Left lung (tissue), 10 donors: ENCODE data around the gene PIERCE2. TPM values are rescaled to one million over a fixed set of nuclear protein-coding genes. Genes with fewer than 3 reads are reported as not detected.
"Not testable (repeated sequence)": the region's sequence is repeated elsewhere in the genome, so short reads cannot be mapped to it uniquely, and the experiment has no call there.

ENCODE experiments used
- ATAC-seq: fragments of 200-7000 bp; cut with Tn5 transposase; one replicate; pipeline ENCODE4 v1.9.1; 2020; ENCODE audit warnings: moderate library complexity
- DNase-seq, 4 donors: peaks; one replicate each; pipeline ENCODE4 v3.0.0-alpha.2; 2013 to 2020
- H3K27ac ChIP-seq, 2 donors: fragments of 200-600 bp; sonication (generic) in 1 of 2; one replicate each; pipeline versions ENCODE4 v1.5.0 to v1.8.0; 2020 to 2021
- H3K27me3 ChIP-seq, 2 donors: fragments of 200-600 bp; sonication (generic) in 1 of 2; one replicate each; pipeline versions ENCODE4 v1.5.0 to v1.8.0; 2020 to 2021
- H3K36me3 ChIP-seq, 2 donors: fragments of 200-600 bp; sonication (generic) in 1 of 2; one replicate each; pipeline versions ENCODE4 v1.5.0 to v1.8.0; 2020 to 2021
- H3K4me1 ChIP-seq, 2 donors: fragments of 200-600 bp; one replicate each; pipeline ENCODE4 v1.8.0; 2021
- H3K4me3 ChIP-seq, 2 donors: fragments of 200-600 bp; sonication (generic) in 1 of 2; one replicate each; pipeline versions ENCODE4 v1.5.0 to v1.8.0; 2020 to 2021; ENCODE audit warnings: mild to moderate bottlenecking in 1 of 2
- H3K9me3 ChIP-seq, 2 donors: fragments of 200-600 bp; sonication (generic) in 1 of 2; one replicate each; pipeline versions ENCODE4 v1.5.0 to v1.8.0; 2020 to 2021
- CTCF ChIP-seq, 2 donors: fragments of 200-600 bp; sonication (generic) in 1 of 2; IDR thresholded peaks; one replicate each; pipeline versions ENCODE4 v1.5.0 to v1.8.0; 2021; ENCODE audit warnings: antibody characterized with exemption in 2 of 2
- intact Hi-C, 2 donors: fragments of 100-400 bp; cut with DNase I; formaldehyde crosslinking; loops; one replicate each; pipeline versions ENCODE4 v1.11.2 to v1.14.2; 2022
- polyA plus RNA-seq, 6 donors: library from polyadenylated mRNA; unstranded; fragments of 120-200 nt; gene quantifications; one replicate each; pipeline ENCODE4 v1.2.1, GENCODE V29; 2013; ENCODE audit not compliant: insufficient read length in 6 of 6
- total RNA-seq, 2 donors: library from RNA; stranded (reverse); fragmentation: NEBNext Ultra II Directional; extraction: Animal tissue kit (Norgen Biotek cat#: 25700); gene quantifications; one replicate each; pipeline ENCODE4 v1.2.1, GENCODE V29; 2021
- donor health status: DM: no; HTN: yes; CAD: no.
- donor health status: DM: no; HTN: no; CAD: no.

The PIERCE2 gene
- total and polyA plus RNA-seq, 8 donors: 1.8 to 3.9 (median 3.3) TPM

- H3K36me3 ChIP-seq: no peaks in the 10 kb centered on the region
- H3K27ac ChIP-seq: no peak overlapping the region
- ATAC-seq (no peak), DNase-seq (no peak)
- H3K4me1 ChIP-seq: no peaks in the 10 kb centered on the region
- no peaks in the 10 kb centered on the region for H3K9me3 ChIP-seq
- H3K27me3 ChIP-seq: no peaks in the 10 kb centered on the region
- intact Hi-C loops: no loop called here
- no peak overlapping the region for H3K4me3 ChIP-seq
- no peak for TF ChIP-seq CTCF (IDR thresholded peaks at IDR 0.05)
Observed at GRCh38 chr15:55422089-55422488, 13.8 kb downstream of the PIERCE2 start.

- no peaks in the 10 kb centered on the region for H3K36me3 ChIP-seq
- intact Hi-C loops: loop anchor here in 1 of 2 donors (10.0 kb wide), 1 partner anchor 220 kb away; no protein-coding TSS in a partner anchor
- no peaks in the 10 kb centered on the region for H3K27me3 ChIP-seq
- no peaks in the 10 kb centered on the region for H3K9me3 ChIP-seq
- H3K27ac ChIP-seq: no peak overlapping the region
- peak; percentile 54 to 55 for TF ChIP-seq CTCF (IDR thresholded peaks at IDR 0.05)
- H3K4me3 ChIP-seq: no peak overlapping the region
- ATAC-seq: peak; percentile 88
- DNase-seq: peak in 1 of 4 donors; percentile 39
- no peaks in the 10 kb centered on the region for H3K4me1 ChIP-seq
Observed at GRCh38 chr15:55434989-55435825, 26.9 kb downstream of the PIERCE2 start.

- ATAC-seq, intact Hi-C loops, H3K27ac ChIP-seq, H3K4me3 ChIP-seq, H3K4me1 ChIP-seq, DNase-seq, H3K9me3 ChIP-seq, H3K36me3 ChIP-seq, H3K27me3 ChIP-seq: not testable (repeated sequence)
Observed at GRCh38 chr15:55443141-55443540, 34.8 kb downstream of the PIERCE2 start.

- intact Hi-C loops, DNase-seq: not testable (repeated sequence)
Observed at GRCh38 chr15:55445936-55446335, 37.6 kb downstream of the PIERCE2 start.

GRCh38 chr15:55446379-55447029, 38.2 kb downstream of the PIERCE2 start:
- H3K9me3 ChIP-seq, H3K4me3 ChIP-seq, H3K27me3 ChIP-seq, H3K4me1 ChIP-seq, DNase-seq, H3K36me3 ChIP-seq, intact Hi-C loops, H3K27ac ChIP-seq, ATAC-seq: not testable (repeated sequence)

More at GRCh38 chr15:55445936-55446335, 37.6 kb downstream of the PIERCE2 start:
- not testable (repeated sequence) for H3K4me1 ChIP-seq, H3K27me3 ChIP-seq, ATAC-seq, H3K4me3 ChIP-seq, H3K27ac ChIP-seq, H3K9me3 ChIP-seq, H3K36me3 ChIP-seq

GRCh38 chr15:55447030-55447394, 38.7 kb downstream of the PIERCE2 start:
- H3K27ac ChIP-seq, DNase-seq, H3K27me3 ChIP-seq, H3K9me3 ChIP-seq, H3K4me3 ChIP-seq, intact Hi-C loops, H3K36me3 ChIP-seq, H3K4me1 ChIP-seq, ATAC-seq: not testable (repeated sequence)

GRCh38 chr15:55457401-55458022, 49.2 kb downstream of the PIERCE2 start:
- Histone ChIP-seq H3K36me3 (no peaks in the 10 kb centered on the region), H3K4me3 (no peak overlapping the region), H3K9me3 (peaks cover 0 to 13% of the 10 kb centered on the region in 2 donors), H3K4me1 (no peaks in the 10 kb centered on the region), H3K27ac (peak overlapping the region in 1 of 2 donors; percentile 51), H3K27me3 (no peaks in the 10 kb centered on the region)
- DNase-seq (peak in 2 of 4 donors; percentile 11 to 78), ATAC-seq (peak; percentile 91)
- intact Hi-C loops: no loop called here
- TF ChIP-seq CTCF (IDR thresholded peaks at IDR 0.05): no peak
